Muscle layer of colon (tissue), 2 donors: ENCODE measurements around the gene OSBPL5.

ENCODE experiments used
- H3K27ac ChIP-seq: one replicate; pipeline ENCODE4 v1.7.0; 2013; ENCODE audit warnings: low read depth, mild to moderate bottlenecking, low read length, moderate library complexity
- H3K27me3 ChIP-seq, 2 donors: one replicate each; pipeline ENCODE4 v1.7.0; 2013; ENCODE audit warnings: low read length in 2 of 2, mild to moderate bottlenecking in 2 of 2; ENCODE audit not compliant: insufficient read depth in 2 of 2, control insufficient read depth in 1 of 2
- H3K36me3 ChIP-seq: one replicate; pipeline ENCODE4 v1.7.0; 2013; ENCODE audit warnings: mild to moderate bottlenecking, low read length; ENCODE audit not compliant: insufficient read depth
- H3K4me1 ChIP-seq: one replicate; pipeline ENCODE4 v1.7.0; 2013; ENCODE audit warnings: mild to moderate bottlenecking, low read length; ENCODE audit not compliant: insufficient read depth
- H3K4me3 ChIP-seq, 2 donors: one replicate each; pipeline ENCODE4 v1.7.0; 2013; ENCODE audit warnings: low read length in 2 of 2, low read depth in 1 of 2, mild to moderate bottlenecking in 1 of 2, moderate library complexity in 1 of 2
- H3K9ac ChIP-seq: one replicate; pipeline ENCODE4 v1.7.0; 2013; ENCODE audit warnings: low read length
- H3K9me3 ChIP-seq: one replicate; pipeline ENCODE4 v1.7.0; 2013; ENCODE audit warnings: mild to moderate bottlenecking, low read length
- donor health status: abdominal sarcoma.
- donor health status: Adenocarcinoma of cecum.

The OSBPL5 gene

GRCh38 chr11:3102641-3102921 lies 62.5 kb downstream of the OSBPL5 start:
- Histone ChIP-seq H3K9me3 (no peaks in the 10 kb centered on the region), H3K4me3 (no peak overlapping the region), H3K4me1 (no peaks in the 10 kb centered on the region), H3K36me3 (peaks cover 50% of the 10 kb centered on the region), H3K27me3 (no peaks in the 10 kb centered on the region), H3K27ac (no peak overlapping the region), H3K9ac (no peak overlapping the region)

- no peaks in the 10 kb centered on the region for H3K9me3 ChIP-seq
- no peak overlapping the region for H3K9ac ChIP-seq
- no peak overlapping the region for H3K4me3 ChIP-seq
- H3K27me3 ChIP-seq = no peaks in the 10 kb centered on the region
- peaks cover 46% of the 10 kb centered on the region for H3K36me3 ChIP-seq
- no peaks in the 10 kb centered on the region for H3K4me1 ChIP-seq
- H3K27ac ChIP-seq = no peak overlapping the region
Observed at GRCh38 chr11:3101921-3102640, 63.0 kb downstream of the OSBPL5 start.

GRCh38 chr11:3099178-3099577 lies 65.9 kb downstream of the OSBPL5 start:
- Histone ChIP-seq H3K27ac (no peak overlapping the region), H3K36me3 (peaks cover 43% of the 10 kb centered on the region), H3K27me3 (no peaks in the 10 kb centered on the region), H3K9ac (no peak overlapping the region), H3K9me3 (no peaks in the 10 kb centered on the region), H3K4me1 (peaks cover 3% of the 10 kb centered on the region), H3K4me3 (no peak overlapping the region)

GRCh38 chr11:3096909-3097530 lies 68.1 kb downstream of the OSBPL5 start:
- H3K27ac ChIP-seq = no peak overlapping the region
- no peak overlapping the region for H3K4me3 ChIP-seq
- H3K9ac ChIP-seq = no peak overlapping the region
- H3K4me1 ChIP-seq = peaks cover 3% of the 10 kb centered on the region
- no peaks in the 10 kb centered on the region for H3K9me3 ChIP-seq
- H3K36me3 ChIP-seq = peaks cover 43% of the 10 kb centered on the region
- H3K27me3 ChIP-seq = no peaks in the 10 kb centered on the region

GRCh38 chr11:3095712-3096361 lies 69.3 kb downstream of the OSBPL5 start:
- no peaks in the 10 kb centered on the region for H3K9me3 ChIP-seq
- peaks cover 40% of the 10 kb centered on the region for H3K36me3 ChIP-seq
- H3K27me3 ChIP-seq = no peaks in the 10 kb centered on the region
- no peak overlapping the region for H3K9ac ChIP-seq
- no peak overlapping the region for H3K27ac ChIP-seq
- H3K4me3 ChIP-seq = no peak overlapping the region
- H3K4me1 ChIP-seq = peaks cover 3% of the 10 kb centered on the region

- H3K4me1 ChIP-seq = peaks cover 3% of the 10 kb centered on the region
Observed at GRCh38 chr11:3094223-3094824, 70.8 kb downstream of the OSBPL5 start.

GRCh38 chr11:3093281-3094191 lies 71.6 kb downstream of the OSBPL5 start:
- Histone ChIP-seq H3K9ac (no peak overlapping the region), H3K27me3 (no peaks in the 10 kb centered on the region), H3K4me1 (peaks cover 3% of the 10 kb centered on the region), H3K27ac (no peak overlapping the region), H3K9me3 (no peaks in the 10 kb centered on the region), H3K4me3 (no peak overlapping the region), H3K36me3 (peaks cover 39% of the 10 kb centered on the region)

More at GRCh38 chr11:3094223-3094824, 70.8 kb downstream of the OSBPL5 start:
- Histone ChIP-seq H3K27me3 (no peaks in the 10 kb centered on the region), H3K9me3 (no peaks in the 10 kb centered on the region), H3K9ac (no peak overlapping the region), H3K4me3 (no peak overlapping the region), H3K36me3 (peaks cover 41% of the 10 kb centered on the region), H3K27ac (no peak overlapping the region)

- Histone ChIP-seq H3K4me1 (peaks cover 3% of the 10 kb centered on the region), H3K4me3 (no peak overlapping the region), H3K9me3 (no peaks in the 10 kb centered on the region), H3K27ac (no peak overlapping the region), H3K27me3 (no peaks in the 10 kb centered on the region), H3K9ac (no peak overlapping the region), H3K36me3 (peaks cover 38% of the 10 kb centered on the region)
Observed at GRCh38 chr11:3092603-3093141, 72.4 kb downstream of the OSBPL5 start.

GRCh38 chr11:3091846-3092602 lies 73.1 kb downstream of the OSBPL5 start:
- Histone ChIP-seq H3K27ac (no peak overlapping the region), H3K9ac (no peak overlapping the region), H3K27me3 (no peaks in the 10 kb centered on the region), H3K36me3 (peaks cover 38% of the 10 kb centered on the region), H3K4me3 (no peak overlapping the region), H3K4me1 (peaks cover 3% of the 10 kb centered on the region), H3K9me3 (no peaks in the 10 kb centered on the region)

GRCh38 chr11:3091081-3091845 lies 73.8 kb downstream of the OSBPL5 start:
- no peak overlapping the region for H3K4me3 ChIP-seq
- peaks cover 3% of the 10 kb centered on the region for H3K4me1 ChIP-seq
- H3K9ac ChIP-seq = no peak overlapping the region
- peaks cover 38% of the 10 kb centered on the region for H3K36me3 ChIP-seq
- no peaks in the 10 kb centered on the region for H3K27me3 ChIP-seq
- H3K9me3 ChIP-seq = no peaks in the 10 kb centered on the region
- H3K27ac ChIP-seq = no peak overlapping the region
